Caco-2 (cell line): ENCODE data around the gene ETV7. TPM values are rescaled to one million over a fixed set of nuclear protein-coding genes. Genes with fewer than 3 reads are reported as not detected.

Source experiments
- BruUV-seq: library from RNA; stranded (reverse); fragments of 400-500 nt; replicated peaks from 2 replicates; lab custom pipeline; 2021; lab: Mats Ljungman, UMichigan
- CTCF ChIA-PET: fragments of 300-600 bp; sonication (Branson Sonifier 250); formaldehyde crosslinking; loops from one replicate; lab custom pipeline; 2022; ENCODE audit warnings: antibody characterized with exemption; lab: Charles Lee
- POLR2A ChIA-PET: fragments of 300-600 bp; sonication (Branson Sonifier 250); formaldehyde crosslinking; loops from one replicate; lab custom pipeline; 2022; ENCODE audit warnings: antibody characterized with exemption; lab: Charles Lee
- DNase-seq, 2 experiments: peaks; one replicate each; pipeline versions ENCODE4 v3.0.0 to v3.0.0-alpha.2; 2020 to 2022
- H3K27me3 ChIP-seq: replicated peaks from 2 replicates; pipeline ENCODE4 v1.6.0; 2011; ENCODE audit warnings: low read length; ENCODE audit not compliant: control insufficient read depth, insufficient read depth
- H3K36me3 ChIP-seq: 2 replicates; pipeline ENCODE4 v1.5.1; 2011; ENCODE audit warnings: low read length; ENCODE audit not compliant: control insufficient read depth, insufficient read depth
- H3K4me1 ChIP-seq: fragments of 250-450 bp; sonication (Bioruptor Pico); 2 replicates; pipeline ENCODE4 v1.5.1; 2020; ENCODE audit warnings: mild to moderate bottlenecking
- H3K4me3 ChIP-seq: 2 replicates; pipeline ENCODE4 v1.5.1; 2011; ENCODE audit warnings: low read depth, mild to moderate bottlenecking, control low read depth, low read length
- H3K9me3 ChIP-seq: fragments of 250-450 bp; sonication (Bioruptor Pico); 2 replicates; pipeline ENCODE4 v1.5.1; 2020; ENCODE audit warnings: mild to moderate bottlenecking, moderate library complexity
- H3K27ac Mint-ChIP-seq: one replicate; pipeline ENCODE4 v1.8.0; 2022; ENCODE audit warnings: mixed read lengths; ENCODE audit not compliant: unreplicated experiment
- H3K27me3 Mint-ChIP-seq: one replicate; pipeline ENCODE4 v1.8.0; 2022; ENCODE audit warnings: mixed read lengths; ENCODE audit not compliant: insufficient read depth, unreplicated experiment
- H3K36me3 Mint-ChIP-seq: one replicate; pipeline ENCODE4 v1.8.0; 2022; ENCODE audit warnings: mild to moderate bottlenecking, mixed read lengths; ENCODE audit not compliant: insufficient read depth, unreplicated experiment
- H3K4me1 Mint-ChIP-seq: one replicate; pipeline ENCODE4 v1.8.0; 2022; ENCODE audit warnings: low read depth, mixed read lengths; ENCODE audit not compliant: unreplicated experiment
- H3K4me3 Mint-ChIP-seq: one replicate; pipeline ENCODE4 v1.8.0; 2022; ENCODE audit warnings: mild to moderate bottlenecking, moderate library complexity, mixed read lengths; ENCODE audit not compliant: unreplicated experiment
- H3K9me3 Mint-ChIP-seq: one replicate; pipeline ENCODE4 v1.8.0; 2022; ENCODE audit warnings: mixed read lengths; ENCODE audit not compliant: unreplicated experiment
- CTCF ChIP-seq, 2 experiments: fragments of 200-600 bp in 1 of 2; IDR thresholded peaks; 1 replicate in 1 of 2; 2 replicates in 1 of 2; pipeline versions ENCODE4 v1.5.1 to v1.8.0; 2011 to 2022; ENCODE audit warnings: antibody characterized with exemption in 1 of 2, control low read depth in 1 of 2, inconsistent platforms in 1 of 2, low read depth in 1 of 2, low read length in 1 of 2, mild to moderate bottlenecking in 1 of 2, moderate library complexity in 1 of 2; ENCODE audit not compliant: insufficient read depth in 1 of 2, severe bottlenecking in 1 of 2, unreplicated experiment in 1 of 2
- intact Hi-C: fragments of 100-400 bp; cut with micrococcal nuclease; formaldehyde crosslinking; loops from one replicate; pipeline ENCODE4 v1.10.0; 2022; ENCODE audit not compliant: unreplicated experiment
- total RNA-seq: library from RNA; stranded (reverse); gene quantifications from 2 replicates; pipeline ENCODE4 v1.2.3, GENCODE V29; 2022

Gene ETV7
- total RNA-seq, 1 experiment from 2014 or later, result 0.52 TPM

GRCh38 chr6:36324715-36325114 lies 62.8 kb downstream of the ETV7 start:
- peaks cover 9% of the 10 kb centered on the region for H3K4me1 Mint-ChIP-seq
- no peaks in the 10 kb centered on the region for H3K27me3 ChIP-seq
- H3K27ac Mint-ChIP-seq, result no peak overlapping the region
- no peak for DNase-seq
- H3K9me3 Mint-ChIP-seq, result no peaks in the 10 kb centered on the region
- no peak overlapping the region for H3K4me3 ChIP-seq
- peaks cover 5% of the 10 kb centered on the region for H3K36me3 Mint-ChIP-seq
- no peaks in the 10 kb centered on the region for H3K27me3 Mint-ChIP-seq
- ChIA-PET CTCF (no interaction called here), POLR2A (interaction anchor here (0.6 kb wide), 1 partner anchor 273 kb away, joined by 4 read pairs; no protein-coding TSS in a partner anchor)
- no peak overlapping the region for H3K4me3 Mint-ChIP-seq
- no peak for TF ChIP-seq CTCF (IDR thresholded peaks at IDR 0.05; ENCODE audit: insufficient read depth in 1 of 2, low read depth in 1 of 2, low read length in 1 of 2, severe bottlenecking in 1 of 2, unreplicated experiment in 1 of 2)
- no peaks in the 10 kb centered on the region for H3K9me3 ChIP-seq
- H3K4me1 ChIP-seq, result peaks cover 10% of the 10 kb centered on the region; the same call in 1 of the 2 replicates
- H3K36me3 ChIP-seq, result no peaks in the 10 kb centered on the region
- intact Hi-C loops, result no loop called here
- BruUV-seq, result no TSS peak

- no peak for TF ChIP-seq CTCF (IDR thresholded peaks at IDR 0.05; ENCODE audit: insufficient read depth in 1 of 2, low read depth in 1 of 2, low read length in 1 of 2, severe bottlenecking in 1 of 2, unreplicated experiment in 1 of 2)
- peaks cover 9% of the 10 kb centered on the region for H3K4me1 Mint-ChIP-seq
- H3K36me3 ChIP-seq, result no peaks in the 10 kb centered on the region
- DNase-seq, result no peak
- H3K4me3 ChIP-seq, result no peak overlapping the region
- CTCF ChIA-PET, result no interaction called here
- POLR2A ChIA-PET, result interaction anchor here (0.6 kb wide), 1 partner anchor 273 kb away, joined by 4 read pairs; no protein-coding TSS in a partner anchor
- BruUV-seq, result no TSS peak
- H3K27me3 Mint-ChIP-seq, result no peaks in the 10 kb centered on the region
- H3K27ac Mint-ChIP-seq, result no peak overlapping the region
- H3K4me3 Mint-ChIP-seq, result no peak overlapping the region
- H3K9me3 ChIP-seq, result no peaks in the 10 kb centered on the region
- intact Hi-C loops, result no loop called here
- no peaks in the 10 kb centered on the region for H3K9me3 Mint-ChIP-seq
- H3K36me3 Mint-ChIP-seq, result peaks cover 5% of the 10 kb centered on the region
- H3K27me3 ChIP-seq, result no peaks in the 10 kb centered on the region
- H3K4me1 ChIP-seq, result peaks cover 10% of the 10 kb centered on the region; the same call in 1 of the 2 replicates
Observed at GRCh38 chr6:36324191-36324590, 63.3 kb downstream of the ETV7 start.

- Mint-ChIP-seq H3K4me1 (peaks cover 9% of the 10 kb centered on the region), H3K36me3 (peaks cover 5% of the 10 kb centered on the region), H3K27ac (no peak overlapping the region), H3K9me3 (no peaks in the 10 kb centered on the region), H3K4me3 (no peak overlapping the region), H3K27me3 (no peaks in the 10 kb centered on the region)
- intact Hi-C loops, result no loop called here
- CTCF ChIA-PET, result no interaction called here
- DNase-seq, result no peak
- Histone ChIP-seq H3K36me3 (no peaks in the 10 kb centered on the region), H3K9me3 (no peaks in the 10 kb centered on the region), H3K27me3 (no peaks in the 10 kb centered on the region), H3K4me1 (peaks cover 10% of the 10 kb centered on the region; the same call in 1 of the 2 replicates), H3K4me3 (no peak overlapping the region)
- POLR2A ChIA-PET, result no interaction called here
- no TSS peak for BruUV-seq
- no peak for TF ChIP-seq CTCF (IDR thresholded peaks at IDR 0.05; ENCODE audit: insufficient read depth in 1 of 2, low read depth in 1 of 2, low read length in 1 of 2, severe bottlenecking in 1 of 2, unreplicated experiment in 1 of 2)
Observed at GRCh38 chr6:36323062-36323461, 64.4 kb downstream of the ETV7 start.
